Tibial nerve (tissue), 4 donors: ENCODE results near the gene ECPAS.

Source experiments
- CTCF ChIP-seq, 5 experiments: fragments of 200-600 bp in 3 of 5; fragments of 450-650 bp in 2 of 5; sonication (generic) in 3 of 5; IDR thresholded peaks; one replicate each; pipeline ENCODE4 v1.5.1; 2016 to 2019; ENCODE audit warnings: antibody characterized with exemption in 5 of 5, mild to moderate bottlenecking in 3 of 5, moderate library complexity in 2 of 5
- EP300 ChIP-seq, 2 donors: sonication (generic); formaldehyde crosslinking; IDR thresholded peaks; one replicate each; pipeline ENCODE4 v1.6.1; 2017; ENCODE audit warnings: antibody characterized with exemption in 2 of 2, mild to moderate bottlenecking in 1 of 2
- POLR2A ChIP-seq, 2 donors: fragments of 450-650 bp; IDR thresholded peaks; one replicate each; pipeline ENCODE4 v1.6.1; 2017; ENCODE audit warnings: antibody characterized with exemption in 2 of 2, mild to moderate bottlenecking in 2 of 2, moderate library complexity in 2 of 2

GRCh38 chr9:111483439-111483857 is 735 bp downstream of the ECPAS start:
- TF ChIP-seq CTCF (IDR thresholded peaks at IDR 0.05) (no peak), POLR2A (IDR thresholded peaks at IDR 0.05) (no peak), EP300 (IDR thresholded peaks at IDR 0.05) (no peak)
